ENCODE measurements around the gene KRTAP12-1. TPM values are rescaled to one million over a fixed set of nuclear protein-coding genes. Genes with fewer than 3 reads are reported as not detected.

Gene KRTAP12-1
- total and polyA plus RNA-seq, 2 donors (not counting 3 experiments of a cell fraction or from before 2014, with no cell fraction given), result not detected

- H3K4me2 ChIP-seq (ENCODE audit: insufficient read depth, low read length), result no peak overlapping the region
- H3K4me1 ChIP-seq (ENCODE audit: control insufficient read depth, extremely low read depth, insufficient read depth, low read length), result no peaks in the 10 kb centered on the region
- no peaks in the 10 kb centered on the region for H4K20me1 ChIP-seq (replicated peaks; ENCODE audit: control insufficient read depth, extremely low read depth, insufficient read depth, low read length)
- ChIA-PET POLR2A (no interaction called here), CTCF (no interaction called here)
- H3K79me2 ChIP-seq (ENCODE audit: control insufficient read depth, insufficient read depth, low read length), result no peaks in the 10 kb centered on the region
- peaks cover 21 to 30% of the 10 kb centered on the region in 2 experiments for H3K27me3 ChIP-seq (ENCODE audit: control insufficient read depth in 2 of 2, insufficient read depth in 2 of 2, low read length in 2 of 2)
- FAIRE-seq (no peak), DNase-seq (ENCODE audit: low read depth, low spot score) (no peak)
- no peaks in the 10 kb centered on the region for H3K9me3 ChIP-seq (replicated peaks; ENCODE audit: control insufficient read depth, insufficient read depth, low read length)
- intact Hi-C loops (cut with micrococcal nuclease) (no loop called here), dilution Hi-C loops (cut with MboI; ENCODE audit: extremely low pct_ligation_motif_present, low sequenced_read_pairs) (no loop called here)
- no peaks in the 10 kb centered on the region for H3K36me3 ChIP-seq (ENCODE audit: control insufficient read depth in 2 of 2, extremely low read depth in 1 of 2, insufficient read depth in 2 of 2, low read length in 2 of 2)
- no peak overlapping the region for H2AFZ ChIP-seq (ENCODE audit: low read depth, low read length)
- H3K4me3 ChIP-seq (replicated peaks in 1 of 3; ENCODE audit: insufficient read depth in 1 of 3, low read depth in 1 of 3, low read length in 3 of 3), result no peak overlapping the region
- no peak overlapping the region for H3K27ac ChIP-seq (ENCODE audit: insufficient read depth, low read depth, low read length)
- no peaks in the 10 kb centered on the region for H3K9me1 ChIP-seq (replicated peaks; ENCODE audit: control insufficient read depth, extremely low read depth, insufficient read depth, low read length)
- no peak overlapping the region for H3K9ac ChIP-seq (replicated peaks; ENCODE audit: extremely low read depth, insufficient read depth, low read length)
- no TSS peak for BruUV-seq (replicated peaks)
- TF ChIP-seq EZH2 (IDR thresholded peaks at IDR 0.05; ENCODE audit: borderline replicate concordance, low read depth, low read length, severe bottlenecking) (no peak), MAX (IDR thresholded peaks at IDR 0.05; ENCODE audit: insufficient read depth, insufficient read length) (no peak), FOS (IDR thresholded peaks at IDR 0.05; ENCODE audit: borderline replicate concordance, insufficient read depth, low read length) (no peak), CTCF (IDR thresholded peaks at IDR 0.05; ENCODE audit: extremely low read depth in 1 of 2, insufficient read depth in 1 of 2, low read depth in 1 of 2, low read length in 2 of 2) (no peak), POLR2A (IDR thresholded peaks at IDR 0.05; ENCODE audit: low read depth, low read length) (no peak), JUN (IDR thresholded peaks at IDR 0.05; ENCODE audit: borderline replicate concordance, insufficient read depth, insufficient read length, low read depth) (no peak), GATA2 (IDR thresholded peaks at IDR 0.05; ENCODE audit: insufficient read depth, insufficient read length, low read depth, low read length) (no peak), POLR2AphosphoS5 (IDR thresholded peaks at IDR 0.05; ENCODE audit: insufficient read depth, low read depth, low read length) (no peak), MYC (IDR thresholded peaks at IDR 0.05; ENCODE audit: low read depth, low read length) (no peak)
Measured at GRCh38 chr21:44695641-44696040, 13.7 kb upstream of the KRTAP12-1 start.
